K562 (cell line): ENCODE results near the gene NOTO. TPM values are rescaled to one million over a fixed set of nuclear protein-coding genes. Genes with fewer than 3 reads are reported as not detected.

Experiments
- ATAC-seq: fragments of 200-7000 bp; cut with Tn5 transposase; 3 replicates; pipeline ENCODE4 v1.9.1; 2020; ENCODE audit warnings: moderate library complexity
- BruUV-seq: library from RNA; stranded (reverse); fragments of 400-500 nt; replicated peaks from 2 replicates; lab custom pipeline; 2021; lab: Mats Ljungman, UMichigan
- CTCF ChIA-PET: fragments of 300-600 bp; formaldehyde crosslinking; extraction: SDS; loops from one replicate; lab custom pipeline; 2021; ENCODE audit warnings: low intra/inter-chr PET ratio; lab: Yijun Ruan, JAX
- POLR2A ChIA-PET: fragments of 300-600, 350-650 bp; sonication (Branson Sonifier 250); formaldehyde crosslinking; extraction: SDS; loops from one replicate; lab custom pipeline; 2021; ENCODE audit warnings: antibody characterized with exemption, inconsistent platforms; lab: Yijun Ruan, JAX
- DNase-seq, 4 experiments: peaks; one replicate each; pipeline versions ENCODE4 v3.0.0 to v3.0.0-alpha.2; 2011 to 2018; ENCODE audit warnings: low spot score in 3 of 4, mixed read lengths in 3 of 4; ENCODE audit errors: extremely low read depth in 1 of 4
- FAIRE-seq: peaks from 2 replicates; lab custom pipeline; 2011; peaks lifted over from hg19 to GRCh38; lab: Jason Lieb, UNC
- H2AFZ ChIP-seq: 2 replicates; pipeline ENCODE4 v1.6.0; 2011; ENCODE audit warnings: low read depth, low read length, control low read depth, inconsistent platforms
- H3K27ac ChIP-seq: fragments of 200-600 bp; 3 replicates; pipeline ENCODE4 v1.8.0; 2011; ENCODE audit warnings: low read depth, mild to moderate bottlenecking, control low read depth, inconsistent platforms, low read length, moderate library complexity, mixed read lengths; ENCODE audit errors: extremely low read depth
- H3K27me3 ChIP-seq, 2 experiments: fragments of 300-600 bp in 1 of 2; 2 replicates in 1 of 2; 3 replicates in 1 of 2; pipeline versions ENCODE4 v1.6.0 to v1.8.0; 2011; ENCODE audit warnings: inconsistent platforms in 2 of 2, low read length in 2 of 2, mild to moderate bottlenecking in 1 of 2, mixed read lengths in 1 of 2, moderate library complexity in 1 of 2; ENCODE audit not compliant: control insufficient read depth in 2 of 2, insufficient read depth in 2 of 2
- H3K36me3 ChIP-seq: fragments of 300-600 bp; 3 replicates; pipeline ENCODE4 v1.8.0; 2011; ENCODE audit warnings: mild to moderate bottlenecking, low read length, inconsistent platforms; ENCODE audit not compliant: control insufficient read depth, insufficient read depth
- H3K4me1 ChIP-seq, 2 experiments: fragments of 200-600 bp in 1 of 2; replicated peaks in 1 of 2; 2 replicates in 1 of 2; 3 replicates in 1 of 2; pipeline versions ENCODE4 v1.5.1 to v1.8.0; 2011; ENCODE audit warnings: inconsistent platforms in 2 of 2, low read length in 2 of 2, mild to moderate bottlenecking in 1 of 2, mixed read lengths in 1 of 2, moderate library complexity in 1 of 2; ENCODE audit not compliant: control insufficient read depth in 2 of 2, insufficient read depth in 2 of 2
- H3K4me2 ChIP-seq: 2 replicates; pipeline ENCODE4 v1.6.1; 2011; ENCODE audit warnings: low read length, control low read depth, inconsistent platforms, mixed read lengths; ENCODE audit not compliant: insufficient read depth
- H3K4me3 ChIP-seq: fragments of 200-600 bp; sonication (generic), shearing (Covaris generic); 2 replicates; pipeline ENCODE4 v1.5.1; 2016; ENCODE audit warnings: control low read depth, inconsistent platforms
- H3K79me2 ChIP-seq: fragments of 200-600 bp; 3 replicates; pipeline ENCODE4 v1.8.0; 2011; ENCODE audit warnings: low read length, inconsistent platforms; ENCODE audit not compliant: control insufficient read depth, insufficient read depth
- H3K9ac ChIP-seq, 2 experiments: 2 replicates each; pipeline versions ENCODE4 v1.6.0 to v1.6.1; 2011; ENCODE audit warnings: low read depth in 2 of 2, low read length in 2 of 2, control low read depth in 1 of 2, inconsistent platforms in 1 of 2, mild to moderate bottlenecking in 1 of 2, mixed read lengths in 1 of 2; ENCODE audit not compliant: insufficient read depth in 1 of 2
- H3K9me1 ChIP-seq: one replicate; pipeline ENCODE4 v1.6.0; 2011; ENCODE audit warnings: inconsistent platforms, mild to moderate bottlenecking, low read length, moderate library complexity; ENCODE audit not compliant: control insufficient read depth, insufficient read depth
- H3K9me3 ChIP-seq: replicated peaks from 2 replicates; pipeline ENCODE4 v1.5.1; 2011; ENCODE audit warnings: low read depth, low read length, inconsistent platforms; ENCODE audit not compliant: control insufficient read depth, insufficient read depth
- H4K20me1 ChIP-seq: replicated peaks from 2 replicates; pipeline ENCODE4 v1.6.1; 2011; ENCODE audit warnings: low read length, inconsistent platforms, mixed read lengths; ENCODE audit not compliant: control insufficient read depth, insufficient read depth
- SIX5 ChIP-seq, 2 experiments: IDR thresholded peaks; 2 replicates each; pipeline ENCODE4 v1.6.1; 2011; ENCODE audit warnings: low read length in 2 of 2, borderline replicate concordance in 1 of 2, low read depth in 1 of 2, mild to moderate bottlenecking in 1 of 2, moderate library complexity in 1 of 2; ENCODE audit not compliant: insufficient read depth in 1 of 2
- TBP ChIP-seq: optimal IDR thresholded peaks from 2 replicates; pipeline ENCODE3; 2011; ENCODE audit warnings: low read depth, low read length, improper control_type of control experiment
- ZBTB9 ChIP-seq: fragments of 450-650 bp; formaldehyde crosslinking; IDR thresholded peaks from 2 replicates; pipeline ENCODE4 v1.4.0; 2020; ENCODE audit warnings: mild to moderate bottlenecking, moderate library complexity
- ZNF639 ChIP-seq, 2 experiments: fragments of 200-800 bp in 1 of 2; sonication (Bioruptor generic) in 1 of 2; sonication (generic) in 1 of 2; formaldehyde crosslinking in 1 of 2; IDR thresholded peaks in 1 of 2; conservative IDR thresholded peaks in 1 of 2; 2 replicates each; pipeline versions ENCODE4 v1.5.0 to v1.6.1; 2016 to 2020; ENCODE audit warnings: missing compliant biosample characterization in 1 of 2, missing genetic modification characterization in 1 of 2, missing genetic modification reagents in 1 of 2
- WGBS: fragments of 100-300 bp; shearing (Covaris generic); methylation state at CpG from one replicate; pipeline ENCODE4 v1.1.6; 2016; ENCODE audit warnings: low coverage, mixed read lengths; ENCODE audit not compliant: insufficient coverage; ENCODE audit errors: missing lambda C conversion rate; 5-methylcytosine and 5-hydroxymethylcytosine counted together
- in situ Hi-C: fragments of 300-500 bp; cut with MboI; formaldehyde crosslinking; loops from 4 replicates; pipeline ENCODE4 v1.15.0; 2018; ENCODE audit warnings: inconsistent platforms, mixed read lengths
- intact Hi-C: fragments of 100-400 bp; cut with micrococcal nuclease; formaldehyde crosslinking; loops from 2 replicates; pipeline ENCODE4 v1.14.2; 2022
- polyA plus RNA-seq, 8 experiments: library from polyadenylated mRNA; depleted of rRNA in 4 of 8; stranded (reverse) in 5 of 8; unstranded in 3 of 8; fragments of >200 nt; fragmentation: Nextera tagmentation in 2 of 8; fragmentation: Illumina TruSeq in 1 of 8; extraction: Ambion mirVana in 2 of 8; extraction: Trizol in 1 of 8; gene quantifications; 2 replicates each; pipeline versions ENCODE4 v1.2.1 to v1.2.3, GENCODE V29; 2011 to 2014; ENCODE audit warnings: inconsistent platforms in 1 of 8, missing spikeins in 1 of 8
- total RNA-seq, 7 experiments: library from RNA; depleted of rRNA in 6 of 7; stranded (reverse); fragments of >200 nt in 6 of 7; fragmentation: Illumina TruSeq in 2 of 7; extraction: Trizol in 2 of 7; gene quantifications; 2 replicates each; pipeline versions ENCODE4 v1.2.1 to v1.2.3, GENCODE V29; 2011 to 2021; ENCODE audit warnings: low replicate concordance in 1 of 7

The NOTO gene
- total and polyA plus RNA-seq, 9 of the 15 experiments (the other 6 are each of a cell fraction or from before 2014, with no cell fraction given) = not detected

GRCh38 chr2:73227086-73227485, 24.7 kb downstream of the NOTO start:
- CTCF ChIA-PET = no interaction called here
- BruUV-seq = no TSS peak

More at GRCh38 chr2:73227086-73227485, 24.7 kb downstream of the NOTO start:
- 73% methylated on average over 3 of the region's 3 CpGs for WGBS
- Histone ChIP-seq H3K9me1 (no peaks in the 10 kb centered on the region), H3K4me3 (no peak overlapping the region), H3K27me3 (no peaks in the 10 kb centered on the region), H3K9me3 (no peaks in the 10 kb centered on the region), H4K20me1 (peaks cover 3% of the 10 kb centered on the region; the same call in 1 of the 2 replicates), H2AFZ (no peak overlapping the region), H3K4me1 (peaks cover 0 to 10% of the 10 kb centered on the region in 2 experiments; a peak in 3 of 5 replicates), H3K9ac (no peak overlapping the region)
- intact Hi-C loops (no loop called here), in situ Hi-C loops (no loop called here)
- FAIRE-seq (no peak), DNase-seq (no peak)
- TF ChIP-seq TBP (no peak), SIX5 (IDR thresholded peaks at IDR 0.05; ENCODE audit: borderline replicate concordance in 1 of 2, insufficient read depth in 1 of 2, low read depth in 1 of 2, low read length in 2 of 2) (no peak), ZBTB9 (CRISPR knock-in tag) (no peak), ZNF639 (CRISPR knock-in tag; conservative IDR thresholded peaks at IDR 0.05 in 1 of 2, IDR thresholded peaks at IDR 0.05 in 1 of 2) (no peak)
- TF ChIP-seq, all 486 proteins: peak for 0
- ATAC-seq = no peak
- POLR2A ChIA-PET = interaction anchor here (0.6 to 4.8 kb wide), 7 partner anchors 8 to 1114 kb away, joined by 3 to 25 read pairs (median 4); partner anchors contain the start of gene SFXN5
- no peak overlapping the region for H3K4me2 ChIP-seq
- H3K79me2 ChIP-seq = peaks cover 4% of the 10 kb centered on the region; the same call in 1 of the 3 replicates
- peaks cover 76% of the 10 kb centered on the region for H3K36me3 ChIP-seq
- H3K27ac ChIP-seq = no peak overlapping the region
